Activated CD4-positive, CD25-positive, alpha-beta regulatory T cell treated with anti-CD3 and anti-CD28 coated beads, Interleukin-2, amount 50 U/mL, for 72 hours (primary cell): ENCODE data around the gene TBC1D30.
"Not testable (repeated sequence)": the region's sequence is repeated elsewhere in the genome, so short reads cannot be mapped to it uniquely, and the experiment has no call there.

Experiments used
- DNase-seq: peaks from one replicate; pipeline ENCODE4 v3.0.0; 2021

TBC1D30 gene

GRCh38 chr12:64824500-64825142 is at the start of gene TBC1D30:
Gene TBC1D30, plus strand, starts transcription at chr12:64824647. Its CDS starts 233 bp downstream, at chr12:64824880.
- DNase-seq, result no peak

GRCh38 chr12:64775147-64775736 is 49.2 kb upstream of the TBC1D30 start:
- DNase-seq, result not testable (repeated sequence)

- DNase-seq, result no peak
Measured at GRCh38 chr12:64779354-64779974, 45.0 kb upstream of the TBC1D30 start.

GRCh38 chr12:64780132-64780530 is 44.3 kb upstream of the TBC1D30 start:
- DNase-seq, result no peak

- peak; percentile 32 for DNase-seq
Measured at GRCh38 chr12:64780531-64781279, 43.7 kb upstream of the TBC1D30 start.

- no peak for DNase-seq
Measured at GRCh38 chr12:64781280-64782190, 42.9 kb upstream of the TBC1D30 start.

- DNase-seq, result no peak
Measured at GRCh38 chr12:64782191-64782876, 42.1 kb upstream of the TBC1D30 start.

GRCh38 chr12:64785838-64786237 is 38.6 kb upstream of the TBC1D30 start:
- DNase-seq, result no peak

GRCh38 chr12:64790166-64790565 is 34.3 kb upstream of the TBC1D30 start:
- DNase-seq, result no peak

GRCh38 chr12:64791036-64791435 is 33.4 kb upstream of the TBC1D30 start:
- no peak for DNase-seq

GRCh38 chr12:64792128-64792527 is 32.3 kb upstream of the TBC1D30 start:
- no peak for DNase-seq

GRCh38 chr12:64793610-64794009 is 30.8 kb upstream of the TBC1D30 start:
- no peak for DNase-seq

GRCh38 chr12:64794305-64794704 is 30.1 kb upstream of the TBC1D30 start:
- no peak for DNase-seq

- DNase-seq, result peak; percentile 57
Measured at GRCh38 chr12:64796205-64796845, 28.1 kb upstream of the TBC1D30 start.

- DNase-seq, result no peak
Measured at GRCh38 chr12:64797156-64797555, 27.3 kb upstream of the TBC1D30 start.

GRCh38 chr12:64798165-64798564 is 26.3 kb upstream of the TBC1D30 start:
- DNase-seq, result no peak

GRCh38 chr12:64800640-64801039 is 23.8 kb upstream of the TBC1D30 start:
- DNase-seq, result no peak

- DNase-seq, result no peak
Measured at GRCh38 chr12:64801381-64801780, 23.1 kb upstream of the TBC1D30 start.

- DNase-seq, result peak; percentile 62
Measured at GRCh38 chr12:64802180-64802775, 22.2 kb upstream of the TBC1D30 start.

- DNase-seq, result no peak
Measured at GRCh38 chr12:64806173-64806572, 18.3 kb upstream of the TBC1D30 start.
